Right lobe of liver (tissue), 4 donors: ENCODE results near the gene SMARCB1.

Experiments used
- POLR2A ChIP-seq: fragments of 450-650 bp; IDR thresholded peaks from one replicate; pipeline ENCODE4 v1.6.1; 2017; ENCODE audit warnings: antibody characterized with exemption, mild to moderate bottlenecking
- TF ChIP-seq, protein P1 (sequence below), 4 donors: fragments of 200-600 bp in 3 of 4; fragments of 450-650 bp in 1 of 4; IDR thresholded peaks; one replicate each; pipeline versions ENCODE4 v1.5.1 to v1.8.0; 2016 to 2022; ENCODE audit warnings: antibody characterized with exemption in 4 of 4, mild to moderate bottlenecking in 2 of 4
- donor health status: DM: no; HTN: no; CAD: no.
- donor health status: DM: no; HTN: no; CAD: no.
- donor health status: DM: no; HTN: yes; CAD: no.

DNA sequence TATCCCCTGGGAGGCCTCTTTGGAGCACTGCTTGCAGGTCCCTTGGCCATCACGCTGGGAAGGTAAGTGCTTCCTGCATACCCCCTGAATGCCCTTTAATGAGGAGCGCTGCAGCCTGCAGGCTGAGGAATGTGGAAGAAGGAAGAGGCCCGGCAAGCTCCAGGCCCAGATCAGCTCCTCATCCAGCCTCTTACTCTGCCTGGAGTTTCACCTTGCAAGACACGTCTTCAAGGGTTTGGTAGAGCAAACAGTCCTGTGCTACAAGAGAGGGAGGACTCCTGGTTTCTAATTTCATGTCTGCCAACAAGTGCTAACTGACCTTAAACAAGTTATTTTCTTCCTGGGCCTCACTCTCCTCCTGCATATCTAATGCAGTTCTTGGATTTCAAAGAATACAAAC is 81.8 kb downstream of the SMARCB1 start:
- TF ChIP-seq, protein P1, sequence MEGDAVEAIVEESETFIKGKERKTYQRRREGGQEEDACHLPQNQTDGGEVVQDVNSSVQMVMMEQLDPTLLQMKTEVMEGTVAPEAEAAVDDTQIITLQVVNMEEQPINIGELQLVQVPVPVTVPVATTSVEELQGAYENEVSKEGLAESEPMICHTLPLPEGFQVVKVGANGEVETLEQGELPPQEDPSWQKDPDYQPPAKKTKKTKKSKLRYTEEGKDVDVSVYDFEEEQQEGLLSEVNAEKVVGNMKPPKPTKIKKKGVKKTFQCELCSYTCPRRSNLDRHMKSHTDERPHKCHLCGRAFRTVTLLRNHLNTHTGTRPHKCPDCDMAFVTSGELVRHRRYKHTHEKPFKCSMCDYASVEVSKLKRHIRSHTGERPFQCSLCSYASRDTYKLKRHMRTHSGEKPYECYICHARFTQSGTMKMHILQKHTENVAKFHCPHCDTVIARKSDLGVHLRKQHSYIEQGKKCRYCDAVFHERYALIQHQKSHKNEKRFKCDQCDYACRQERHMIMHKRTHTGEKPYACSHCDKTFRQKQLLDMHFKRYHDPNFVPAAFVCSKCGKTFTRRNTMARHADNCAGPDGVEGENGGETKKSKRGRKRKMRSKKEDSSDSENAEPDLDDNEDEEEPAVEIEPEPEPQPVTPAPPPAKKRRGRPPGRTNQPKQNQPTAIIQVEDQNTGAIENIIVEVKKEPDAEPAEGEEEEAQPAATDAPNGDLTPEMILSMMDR (IDR thresholded peaks at IDR 0.05): no peak
- TF ChIP-seq POLR2A: no peak
